ENCODE data around the gene ITGB1.

DNA sequence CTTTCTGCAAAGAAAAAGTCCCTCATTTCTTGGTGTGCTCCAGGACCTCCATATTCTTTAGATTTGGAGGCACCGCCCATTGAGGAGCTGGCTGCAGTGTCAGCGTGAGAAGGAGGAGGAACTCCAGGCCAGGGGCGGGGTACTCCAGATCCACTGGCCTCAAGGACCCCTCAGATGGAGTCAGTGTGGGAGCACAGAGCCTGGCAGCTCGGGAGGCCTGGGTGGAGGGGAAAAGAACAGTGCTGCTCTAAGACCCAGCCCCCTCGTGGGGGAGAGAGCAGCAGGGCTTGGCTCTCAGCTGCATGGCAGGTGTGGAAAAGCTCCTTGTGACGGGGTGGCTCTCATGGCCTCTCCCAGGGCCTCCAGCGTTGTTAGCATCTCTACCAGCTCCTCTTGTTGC lies 70.5 kb downstream of the ITGB1 start:
- TF ChIP-seq POLR2A (IDR thresholded peaks at IDR 0.05), result no peak
- TF ChIP-seq, protein P1, sequence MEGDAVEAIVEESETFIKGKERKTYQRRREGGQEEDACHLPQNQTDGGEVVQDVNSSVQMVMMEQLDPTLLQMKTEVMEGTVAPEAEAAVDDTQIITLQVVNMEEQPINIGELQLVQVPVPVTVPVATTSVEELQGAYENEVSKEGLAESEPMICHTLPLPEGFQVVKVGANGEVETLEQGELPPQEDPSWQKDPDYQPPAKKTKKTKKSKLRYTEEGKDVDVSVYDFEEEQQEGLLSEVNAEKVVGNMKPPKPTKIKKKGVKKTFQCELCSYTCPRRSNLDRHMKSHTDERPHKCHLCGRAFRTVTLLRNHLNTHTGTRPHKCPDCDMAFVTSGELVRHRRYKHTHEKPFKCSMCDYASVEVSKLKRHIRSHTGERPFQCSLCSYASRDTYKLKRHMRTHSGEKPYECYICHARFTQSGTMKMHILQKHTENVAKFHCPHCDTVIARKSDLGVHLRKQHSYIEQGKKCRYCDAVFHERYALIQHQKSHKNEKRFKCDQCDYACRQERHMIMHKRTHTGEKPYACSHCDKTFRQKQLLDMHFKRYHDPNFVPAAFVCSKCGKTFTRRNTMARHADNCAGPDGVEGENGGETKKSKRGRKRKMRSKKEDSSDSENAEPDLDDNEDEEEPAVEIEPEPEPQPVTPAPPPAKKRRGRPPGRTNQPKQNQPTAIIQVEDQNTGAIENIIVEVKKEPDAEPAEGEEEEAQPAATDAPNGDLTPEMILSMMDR (IDR thresholded peaks at IDR 0.05), result no peak
- no peak for TF ChIP-seq POLR2AphosphoS5 (IDR thresholded peaks at IDR 0.05; ENCODE audit: insufficient read depth in 1 of 2, low read depth in 1 of 2)
